Activated naive CD4-positive, alpha-beta T cell treated with anti-CD3 and anti-CD28 coated beads, Interleukin-2, amount 10 ng/mL, durations not matched to agents 7 days and 5 days (primary cell): Measurements from ENCODE around the gene CISTR.
A peak's percentile ranks its signal among the peaks of the same experiment; 100 is the strongest.
"Not testable (repeated sequence)": the region's sequence is repeated elsewhere in the genome, so short reads cannot be mapped to it uniquely, and the experiment has no call there.

ENCODE experiments used
- CTCF ChIA-PET: fragments of 350-600 bp; sonication (Branson Sonifier 250); formaldehyde crosslinking; loops from one replicate; lab custom pipeline; 2021; ENCODE audit warnings: antibody characterized with exemption; lab: Charles Lee
- DNase-seq: peaks from one replicate; pipeline ENCODE4 v3.0.0-alpha.2; 2020
- H3K27ac Mint-ChIP-seq: one replicate; pipeline ENCODE4 v1.8.0; 2021; ENCODE audit warnings: mild to moderate bottlenecking, moderate library complexity, mixed read lengths
- H3K27me3 Mint-ChIP-seq: one replicate; pipeline ENCODE4 v1.8.0; 2021; ENCODE audit warnings: mild to moderate bottlenecking, mixed read lengths
- H3K36me3 Mint-ChIP-seq: one replicate; pipeline ENCODE4 v1.8.0; 2021; ENCODE audit warnings: mixed read lengths
- H3K4me1 Mint-ChIP-seq: one replicate; pipeline ENCODE4 v1.8.0; 2021; ENCODE audit warnings: mixed read lengths
- H3K4me3 Mint-ChIP-seq: one replicate; pipeline ENCODE4 v1.8.0; 2021; ENCODE audit warnings: mild to moderate bottlenecking, moderate library complexity, mixed read lengths
- H3K9me3 Mint-ChIP-seq: one replicate; pipeline ENCODE4 v1.8.0; 2021; ENCODE audit warnings: mixed read lengths

Gene CISTR

DNA sequence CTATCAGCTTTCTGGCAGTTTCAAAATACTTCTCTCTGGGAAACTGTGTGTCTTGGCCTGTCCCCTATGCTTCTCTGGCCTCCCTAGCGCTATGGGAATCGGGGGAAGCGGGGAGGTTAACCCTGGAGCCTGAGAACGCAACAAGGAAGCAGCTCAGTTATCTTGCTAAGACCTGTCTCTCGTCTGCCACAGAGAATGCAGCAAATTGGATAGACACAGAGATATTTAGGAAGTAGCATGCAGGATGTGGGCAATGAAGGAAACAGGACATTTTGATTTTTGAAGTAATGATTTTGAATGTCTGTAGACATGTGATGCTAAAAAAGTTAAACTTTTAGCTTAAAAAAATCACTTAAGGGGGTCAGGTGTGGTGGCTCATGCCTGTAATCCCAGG, 18.0 kb downstream of the CISTR start:
- Mint-ChIP-seq H3K27ac (no peak overlapping the region), H3K9me3 (no peaks in the 10 kb centered on the region), H3K4me3 (no peak overlapping the region), H3K27me3 (peaks cover 24% of the 10 kb centered on the region), H3K36me3 (no peaks in the 10 kb centered on the region), H3K4me1 (peaks cover 9% of the 10 kb centered on the region)
- no peak for DNase-seq
- CTCF ChIA-PET, result interaction anchor here (0.9 to 14.7 kb wide), 4 partner anchors 8 to 32 kb away, joined by 3 to 185 read pairs (median 6); no protein-coding TSS in a partner anchor

GRCh38 chr12:53733051-53733806, 18.6 kb downstream of the CISTR start:
- H3K9me3 Mint-ChIP-seq, result no peaks in the 10 kb centered on the region
- peaks cover 24% of the 10 kb centered on the region for H3K27me3 Mint-ChIP-seq
- no peak overlapping the region for H3K4me3 Mint-ChIP-seq
- DNase-seq, result no peak
- H3K27ac Mint-ChIP-seq, result no peak overlapping the region
- peaks cover 9% of the 10 kb centered on the region for H3K4me1 Mint-ChIP-seq
- no peaks in the 10 kb centered on the region for H3K36me3 Mint-ChIP-seq
- CTCF ChIA-PET, result interaction anchor here (0.9 to 14.7 kb wide), 3 partner anchors 12 to 31 kb away, joined by 3 to 185 read pairs (median 8); no protein-coding TSS in a partner anchor

- Mint-ChIP-seq H3K27me3 (peaks cover 20% of the 10 kb centered on the region), H3K4me1 (peaks cover 29% of the 10 kb centered on the region), H3K9me3 (no peaks in the 10 kb centered on the region), H3K27ac (no peak overlapping the region), H3K4me3 (no peak overlapping the region), H3K36me3 (peaks cover 1% of the 10 kb centered on the region)
- DNase-seq, result no peak
- CTCF ChIA-PET, result interaction anchor here (1.7 to 14.7 kb wide), 3 partner anchors 15 to 29 kb away, joined by 5 to 185 read pairs (median 18); no protein-coding TSS in a partner anchor
These were observed 22.1 kb downstream of the CISTR start for GRCh38 chr12:53729644-53730043.

GRCh38 chr12:53728206-53728605, 23.6 kb downstream of the CISTR start:
- H3K4me1 Mint-ChIP-seq, result peaks cover 25% of the 10 kb centered on the region
- peaks cover 2% of the 10 kb centered on the region for H3K36me3 Mint-ChIP-seq
- no peak for DNase-seq
- peak overlapping the region; percentile 91 for H3K27ac Mint-ChIP-seq
- peak overlapping the region; percentile 89 for H3K4me3 Mint-ChIP-seq
- CTCF ChIA-PET, result interaction anchor here (1.0 to 14.7 kb wide), 4 partner anchors 17 to 53 kb away, joined by 4 to 185 read pairs (median 14); partner anchors contain the start of gene ATP5MC2
- no peaks in the 10 kb centered on the region for H3K9me3 Mint-ChIP-seq
- H3K27me3 Mint-ChIP-seq, result peaks cover 9% of the 10 kb centered on the region

DNA sequence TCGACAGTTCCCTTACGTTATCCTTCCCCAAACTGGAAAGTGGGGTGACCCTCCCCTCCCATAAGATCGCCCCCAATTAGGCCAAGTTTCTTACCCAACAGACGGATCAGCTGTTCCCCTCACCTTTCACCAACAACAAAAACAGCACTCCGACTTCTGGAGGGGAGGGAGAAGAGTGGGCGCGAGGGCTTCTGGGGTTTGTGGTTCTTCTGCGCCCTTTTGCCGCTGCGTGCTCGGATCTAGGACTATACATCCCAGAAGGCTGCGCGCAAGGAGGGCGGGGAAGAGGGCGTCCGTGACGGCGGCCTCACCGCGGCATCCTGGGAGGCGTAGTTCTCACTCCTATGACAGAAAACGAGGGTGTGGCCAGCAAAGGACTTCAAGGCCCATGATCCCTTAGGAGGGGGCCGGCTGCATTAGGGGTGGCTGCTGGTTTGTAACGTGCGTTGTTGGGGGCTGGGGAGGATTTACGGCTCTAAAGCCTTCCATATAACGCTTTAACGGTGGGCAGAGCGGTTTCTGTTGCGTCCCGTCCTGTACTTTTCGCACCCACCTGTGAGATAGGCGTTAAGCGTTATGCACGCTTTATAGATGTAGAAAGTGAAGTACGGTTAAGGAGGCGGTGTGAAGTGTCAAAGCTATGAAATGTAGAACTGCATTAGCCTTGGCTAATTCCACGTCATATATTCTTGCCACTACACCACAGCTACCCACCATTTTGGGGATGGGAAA, 24.3 kb downstream of the CISTR start, which contains the start of gene CALCOCO1:
Gene CALCOCO1 (minus strand): TSS at position 143 of the 732 bp plus-strand sequence. CDS start 2,210 bp downstream, outside the sequence.
- Mint-ChIP-seq H3K4me3 (peak within 1 kb of the TSS; percentile 89), H3K36me3 (peaks cover 2% of the 10 kb centered on the region), H3K4me1 (peaks cover 27% of the 10 kb centered on the region), H3K9me3 (no peaks in the 10 kb centered on the region), H3K27me3 (peaks cover 4% of the 10 kb centered on the region), H3K27ac (peak within 1 kb of the TSS; percentile 91)
- CTCF ChIA-PET, result interaction anchor here (1.0 to 14.7 kb wide), 5 partner anchors 18 to 52 kb away, joined by 4 to 185 read pairs (median 10); partner anchors contain the start of gene ATP5MC2
- DNase-seq, result peak; percentile 99

- Mint-ChIP-seq H3K9me3 (no peaks in the 10 kb centered on the region), H3K4me1 (peaks cover 27% of the 10 kb centered on the region), H3K36me3 (peaks cover 2% of the 10 kb centered on the region), H3K27me3 (peaks cover 4% of the 10 kb centered on the region), H3K27ac (peak overlapping the region; percentile 91), H3K4me3 (peak overlapping the region; percentile 89)
- CTCF ChIA-PET, result interaction anchor here (1.6 to 14.7 kb wide), 4 partner anchors 18 to 51 kb away, joined by 4 to 185 read pairs (median 14); partner anchors contain the start of gene ATP5MC2
- DNase-seq, result no peak
These were observed 24.9 kb downstream of the CISTR start for GRCh38 chr12:53726946-53727309.

- Mint-ChIP-seq H3K4me1 (peaks cover 27% of the 10 kb centered on the region), H3K4me3 (peak overlapping the region; percentile 89), H3K9me3 (no peaks in the 10 kb centered on the region), H3K36me3 (peaks cover 7% of the 10 kb centered on the region), H3K27ac (peak overlapping the region; percentile 91), H3K27me3 (peaks cover under 1% of the 10 kb centered on the region)
- DNase-seq, result no peak
- CTCF ChIA-PET, result interaction anchor here (0.6 to 14.7 kb wide), 5 partner anchors 8 to 51 kb away, joined by 3 to 185 read pairs (median 10); partner anchors contain the start of gene ATP5MC2
These were observed 25.4 kb downstream of the CISTR start for GRCh38 chr12:53726341-53726740.

GRCh38 chr12:53725824-53726223, 26.0 kb downstream of the CISTR start:
- Mint-ChIP-seq H3K4me3 (peak overlapping the region; percentile 89), H3K4me1 (peaks cover 27% of the 10 kb centered on the region), H3K9me3 (no peaks in the 10 kb centered on the region), H3K27ac (peak overlapping the region; percentile 91), H3K36me3 (peaks cover 11% of the 10 kb centered on the region), H3K27me3 (no peaks in the 10 kb centered on the region)
- no peak for DNase-seq
- CTCF ChIA-PET, result interaction anchor here (0.6 to 14.7 kb wide), 4 partner anchors 9 to 32 kb away, joined by 3 to 185 read pairs (median 11); no protein-coding TSS in a partner anchor

- Mint-ChIP-seq H3K4me3 (no peak overlapping the region), H3K27ac (no peak overlapping the region), H3K27me3 (no peaks in the 10 kb centered on the region), H3K4me1 (peaks cover 19% of the 10 kb centered on the region), H3K36me3 (peaks cover 21% of the 10 kb centered on the region), H3K9me3 (no peaks in the 10 kb centered on the region)
- DNase-seq, result no peak
- CTCF ChIA-PET, result interaction anchor here (0.5 to 3.7 kb wide), 6 partner anchors 9 to 690 kb away, joined by 3 to 17 read pairs (median 5); no protein-coding TSS in a partner anchor
These were observed 29.2 kb downstream of the CISTR start for GRCh38 chr12:53722450-53723041.

DNA sequence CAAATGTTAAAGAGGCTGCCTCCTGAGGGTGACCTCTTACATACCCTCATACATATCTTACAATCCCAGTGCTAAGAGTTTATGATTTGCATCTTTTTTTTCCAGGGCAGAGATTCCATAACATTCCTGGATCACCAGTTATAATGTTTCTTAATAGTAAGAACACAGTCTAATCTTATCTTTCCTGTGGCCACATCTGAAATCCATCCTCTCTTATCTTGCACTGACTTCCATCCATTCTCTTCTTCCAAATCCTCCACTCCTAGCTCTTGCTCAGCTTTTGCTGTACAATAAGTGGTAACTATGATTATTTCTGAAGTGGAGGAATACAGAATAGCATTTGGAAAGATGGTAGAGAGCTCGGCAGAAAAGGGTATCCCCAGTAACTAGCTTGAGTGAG, 30.8 kb downstream of the CISTR start:
- DNase-seq, result no peak
- CTCF ChIA-PET, result interaction anchor here (1.2 to 3.7 kb wide), 4 partner anchors 19 to 36 kb away, joined by 3 to 17 read pairs (median 8); no protein-coding TSS in a partner anchor
- Mint-ChIP-seq H3K27me3 (no peaks in the 10 kb centered on the region), H3K4me1 (peaks cover 7% of the 10 kb centered on the region), H3K9me3 (no peaks in the 10 kb centered on the region), H3K27ac (no peak overlapping the region), H3K4me3 (no peak overlapping the region), H3K36me3 (peaks cover 24% of the 10 kb centered on the region)

DNA sequence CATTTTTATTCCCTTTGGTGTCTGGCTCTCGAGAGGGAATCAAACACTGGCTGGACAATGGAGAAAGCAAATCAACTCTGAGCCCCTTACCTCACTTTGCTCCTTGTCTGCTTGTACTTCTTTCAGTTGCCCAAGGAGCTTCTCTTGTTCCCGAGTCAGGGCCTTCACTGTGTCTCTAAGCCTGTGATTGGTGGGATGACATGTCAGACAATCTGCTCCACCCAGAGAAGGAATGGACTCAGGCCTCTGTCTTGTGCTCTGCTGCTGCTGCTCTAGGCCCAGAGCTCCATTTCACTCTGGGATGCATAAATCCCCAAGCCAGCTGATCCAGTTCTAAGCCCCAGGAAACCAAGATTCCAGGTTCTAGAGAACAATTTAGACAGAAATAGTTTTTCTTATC, 32.1 kb downstream of the CISTR start:
- Mint-ChIP-seq H3K36me3 (peaks cover 23% of the 10 kb centered on the region), H3K4me1 (peaks cover 3% of the 10 kb centered on the region), H3K27me3 (no peaks in the 10 kb centered on the region), H3K9me3 (no peaks in the 10 kb centered on the region), H3K4me3 (no peak overlapping the region), H3K27ac (no peak overlapping the region)
- CTCF ChIA-PET, result interaction anchor here (1.5 kb wide), 1 partner anchor 24 kb away, joined by 4 read pairs; no protein-coding TSS in a partner anchor
- DNase-seq, result no peak

DNA sequence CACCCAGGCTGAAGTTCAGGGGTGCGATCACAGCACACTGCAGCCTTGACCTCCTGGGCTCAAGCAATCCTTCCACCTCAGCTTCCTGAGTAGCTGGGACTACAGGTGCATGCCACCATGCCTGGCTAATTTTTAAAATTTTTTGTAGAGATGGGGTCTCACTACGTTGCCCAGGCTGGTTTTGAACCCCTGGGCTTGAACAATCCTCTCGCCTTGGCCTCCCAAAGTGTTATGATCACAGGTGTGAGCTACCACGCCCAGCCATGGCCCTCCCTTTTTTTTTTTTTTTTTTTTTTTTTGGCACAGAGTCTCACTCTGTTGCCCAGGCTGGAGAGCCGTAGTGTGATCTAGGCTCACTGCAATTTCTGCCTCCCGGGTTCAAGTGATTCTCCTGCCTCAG, 33.2 kb downstream of the CISTR start:
- DNase-seq, H3K4me1 Mint-ChIP-seq, H3K27ac Mint-ChIP-seq, H3K4me3 Mint-ChIP-seq, H3K9me3 Mint-ChIP-seq, H3K27me3 Mint-ChIP-seq: not testable (repeated sequence)
- CTCF ChIA-PET, result interaction anchor here (0.7 kb wide), 1 partner anchor 18 kb away, joined by 3 read pairs; no protein-coding TSS in a partner anchor
- peaks cover 23% of the 10 kb centered on the region for H3K36me3 Mint-ChIP-seq

GRCh38 chr12:53717319-53717718, 34.5 kb downstream of the CISTR start:
- no peaks in the 10 kb centered on the region for H3K4me1 Mint-ChIP-seq

More at GRCh38 chr12:53717319-53717718, 34.5 kb downstream of the CISTR start:
- DNase-seq, result no peak
- no peaks in the 10 kb centered on the region for H3K9me3 Mint-ChIP-seq
- H3K4me3 Mint-ChIP-seq, result no peak overlapping the region
- no peak overlapping the region for H3K27ac Mint-ChIP-seq
- H3K36me3 Mint-ChIP-seq, result peaks cover 26% of the 10 kb centered on the region
- CTCF ChIA-PET, result interaction anchor here (2.0 kb wide), 1 partner anchor 27 kb away, joined by 15 read pairs; no protein-coding TSS in a partner anchor
- no peaks in the 10 kb centered on the region for H3K27me3 Mint-ChIP-seq
